BE2C (cell line): ENCODE results near the gene SLC25A20.

ENCODE experiments used
- DNase-seq: peaks from one replicate; pipeline ENCODE4 v3.0.0-alpha.2; 2020
- H3K27me3 ChIP-seq: fragments of 250-450 bp; sonication (Bioruptor Pico); 2 replicates; pipeline ENCODE4 v1.5.1; 2020; ENCODE audit warnings: mild to moderate bottlenecking
- H3K36me3 ChIP-seq: fragments of 250-450 bp; sonication (Bioruptor Pico); 2 replicates; pipeline ENCODE4 v1.5.1; 2020; ENCODE audit warnings: mild to moderate bottlenecking
- H3K4me1 ChIP-seq: fragments of 250-450 bp; sonication (Bioruptor Pico); 2 replicates; pipeline ENCODE4 v1.5.1; 2020
- H3K4me3 ChIP-seq: 2 replicates; pipeline ENCODE4 v1.5.1; 2011; ENCODE audit warnings: low read depth, low read length
- H3K9me3 ChIP-seq: fragments of 250-450 bp; sonication (Bioruptor Pico); 2 replicates; pipeline ENCODE4 v1.5.1; 2020
- TF ChIP-seq, protein P1 (sequence below): IDR thresholded peaks from 2 replicates; pipeline ENCODE4 v1.5.1; 2012; ENCODE audit warnings: mild to moderate bottlenecking, low read depth, low read length

Gene SLC25A20

GRCh38 chr3:48935530-48935929 lies 36.8 kb upstream of the SLC25A20 start:
- Histone ChIP-seq H3K27me3 (no peaks in the 10 kb centered on the region), H3K9me3 (no peaks in the 10 kb centered on the region), H3K4me3 (no peak overlapping the region), H3K36me3 (no peaks in the 10 kb centered on the region), H3K4me1 (no peaks in the 10 kb centered on the region)
- no peak for DNase-seq
- TF ChIP-seq, protein P1, sequence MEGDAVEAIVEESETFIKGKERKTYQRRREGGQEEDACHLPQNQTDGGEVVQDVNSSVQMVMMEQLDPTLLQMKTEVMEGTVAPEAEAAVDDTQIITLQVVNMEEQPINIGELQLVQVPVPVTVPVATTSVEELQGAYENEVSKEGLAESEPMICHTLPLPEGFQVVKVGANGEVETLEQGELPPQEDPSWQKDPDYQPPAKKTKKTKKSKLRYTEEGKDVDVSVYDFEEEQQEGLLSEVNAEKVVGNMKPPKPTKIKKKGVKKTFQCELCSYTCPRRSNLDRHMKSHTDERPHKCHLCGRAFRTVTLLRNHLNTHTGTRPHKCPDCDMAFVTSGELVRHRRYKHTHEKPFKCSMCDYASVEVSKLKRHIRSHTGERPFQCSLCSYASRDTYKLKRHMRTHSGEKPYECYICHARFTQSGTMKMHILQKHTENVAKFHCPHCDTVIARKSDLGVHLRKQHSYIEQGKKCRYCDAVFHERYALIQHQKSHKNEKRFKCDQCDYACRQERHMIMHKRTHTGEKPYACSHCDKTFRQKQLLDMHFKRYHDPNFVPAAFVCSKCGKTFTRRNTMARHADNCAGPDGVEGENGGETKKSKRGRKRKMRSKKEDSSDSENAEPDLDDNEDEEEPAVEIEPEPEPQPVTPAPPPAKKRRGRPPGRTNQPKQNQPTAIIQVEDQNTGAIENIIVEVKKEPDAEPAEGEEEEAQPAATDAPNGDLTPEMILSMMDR, result no peak

- Histone ChIP-seq H3K9me3 (no peaks in the 10 kb centered on the region), H3K4me1 (no peaks in the 10 kb centered on the region), H3K36me3 (peaks cover 3% of the 10 kb centered on the region; the same call in 1 of the 2 replicates), H3K4me3 (no peak overlapping the region), H3K27me3 (no peaks in the 10 kb centered on the region)
- DNase-seq, result no peak
- TF ChIP-seq, protein P1, result no peak
These were observed 35.8 kb upstream of the SLC25A20 start for GRCh38 chr3:48934333-48934991.

- Histone ChIP-seq H3K4me1 (no peaks in the 10 kb centered on the region), H3K4me3 (no peak overlapping the region), H3K36me3 (peaks cover 13% of the 10 kb centered on the region), H3K9me3 (no peaks in the 10 kb centered on the region), H3K27me3 (no peaks in the 10 kb centered on the region)
- TF ChIP-seq, protein P1, result no peak
- no peak for DNase-seq
These were observed 33.4 kb upstream of the SLC25A20 start for GRCh38 chr3:48931944-48932580.

- TF ChIP-seq, protein P1, result no peak
- Histone ChIP-seq H3K4me3 (no peak overlapping the region), H3K36me3 (peaks cover 13% of the 10 kb centered on the region), H3K4me1 (no peaks in the 10 kb centered on the region), H3K27me3 (no peaks in the 10 kb centered on the region), H3K9me3 (no peaks in the 10 kb centered on the region)
- no peak for DNase-seq
These were observed 31.9 kb upstream of the SLC25A20 start for GRCh38 chr3:48930590-48930989.

- H3K4me3 ChIP-seq, result no peak overlapping the region
- H3K4me1 ChIP-seq, result no peaks in the 10 kb centered on the region
- H3K36me3 ChIP-seq, result peaks cover 13% of the 10 kb centered on the region
- TF ChIP-seq, protein P1, result no peak
- H3K9me3 ChIP-seq, result no peaks in the 10 kb centered on the region
- no peak for DNase-seq
- H3K27me3 ChIP-seq, result no peaks in the 10 kb centered on the region
These were observed 30.8 kb upstream of the SLC25A20 start for GRCh38 chr3:48929358-48930035.

DNA sequence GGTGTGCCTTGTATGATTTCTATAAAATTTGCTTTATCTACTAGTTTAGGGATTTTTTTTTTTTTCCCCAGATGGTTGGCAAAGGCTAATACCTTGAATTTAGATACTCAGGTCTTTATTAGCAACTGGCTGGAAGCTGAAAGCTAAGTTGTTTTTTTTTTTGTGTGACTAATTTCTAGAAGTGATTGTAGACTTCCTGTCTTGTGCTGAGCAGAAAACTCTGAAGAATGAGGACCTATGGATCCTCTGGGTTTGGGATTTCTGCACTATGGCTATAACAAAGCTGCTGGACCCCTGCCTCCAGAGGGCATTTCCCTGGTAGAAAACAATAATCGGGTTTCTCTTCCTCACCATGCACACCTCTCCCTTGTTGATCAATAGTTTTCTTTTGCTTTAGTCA lies 30.0 kb upstream of the SLC25A20 start:
- Histone ChIP-seq H3K36me3 (peaks cover 13% of the 10 kb centered on the region), H3K9me3 (no peaks in the 10 kb centered on the region), H3K27me3 (no peaks in the 10 kb centered on the region), H3K4me1 (no peaks in the 10 kb centered on the region), H3K4me3 (no peak overlapping the region)
- TF ChIP-seq, protein P1, result no peak
- no peak for DNase-seq
